ENCODE measurements around the gene CCDC3. TPM values are rescaled to one million over a fixed set of nuclear protein-coding genes. Genes with fewer than 3 reads are reported as not detected.

The CCDC3 gene
- total RNA-seq, 6 experiments from 2014 or later, result 3.6 to 10.2 (median 5.8) TPM

- Histone ChIP-seq H3K27ac (no peak overlapping the region), H3K27me3 (no peaks in the 10 kb centered on the region), H3K4me3 (no peak overlapping the region), H3K4me1 (no peaks in the 10 kb centered on the region), H3K36me3 (no peaks in the 10 kb centered on the region), H3K9me3 (no peaks in the 10 kb centered on the region)
- WGBS (ENCODE audit: insufficient coverage, low coverage, low lambda C conversion rate, missing lambda C conversion rate), result 69% methylated on average over 5 of the region's 7 CpGs
- intact Hi-C loops (cut with DNase I), result loop anchor here in 1 of 2 donors (2.0 kb wide), 1 partner anchor 120 kb away; no protein-coding TSS in a partner anchor
- ATAC-seq (no peak), DNase-seq (no peak)
- no peak for TF ChIP-seq CTCF (IDR thresholded peaks at IDR 0.05)
Observed at GRCh38 chr10:12902851-12903358, 98.6 kb downstream of the CCDC3 start.

GRCh38 chr10:12902135-12902572 lies 99.4 kb downstream of the CCDC3 start:
- no peaks in the 10 kb centered on the region for H3K36me3 ChIP-seq
- intact Hi-C loops (cut with DNase I), result loop anchor here in 1 of 2 donors (2.0 kb wide), 1 partner anchor 119 kb away; no protein-coding TSS in a partner anchor
- no peak overlapping the region for H3K4me3 ChIP-seq
- WGBS (ENCODE audit: insufficient coverage, low coverage, low lambda C conversion rate, missing lambda C conversion rate), result 0% methylated on average over 2 of the region's 2 CpGs
- H3K27me3 ChIP-seq, result no peaks in the 10 kb centered on the region
- ATAC-seq (peak; percentile 70 to 82 (median 80)), DNase-seq (peak in 2 of 3 donors; percentile 29 to 58)
- H3K27ac ChIP-seq, result no peak overlapping the region
- TF ChIP-seq CTCF (IDR thresholded peaks at IDR 0.05), result peak; percentile 69 to 88 (median 79)
- TF ChIP-seq POLR2A (IDR thresholded peaks at IDR 0.05), result no peak
- H3K9me3 ChIP-seq, result no peaks in the 10 kb centered on the region
- H3K4me1 ChIP-seq, result no peaks in the 10 kb centered on the region

DNA sequence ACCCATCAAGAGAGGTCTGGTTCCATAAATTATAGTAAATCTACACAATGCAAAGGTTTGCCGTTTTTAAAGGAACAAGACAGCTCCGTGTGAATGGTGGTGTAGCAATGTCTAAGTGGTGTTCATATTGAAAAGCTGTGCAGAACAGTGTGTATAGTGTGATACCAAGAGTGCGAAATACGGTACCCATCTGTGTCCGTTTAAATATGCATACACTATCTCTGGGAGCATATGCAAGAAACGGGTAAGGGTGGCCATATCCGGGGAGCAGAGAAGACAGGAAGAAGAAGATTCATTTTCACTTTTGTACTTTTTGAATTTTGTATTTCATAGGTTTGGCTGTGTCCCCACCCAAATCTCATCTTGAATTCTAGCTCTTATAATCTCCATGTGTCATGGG lies 102.0 kb downstream of the CCDC3 start:
- DNase-seq (no peak), ATAC-seq (no peak)
- no peaks in the 10 kb centered on the region for H3K27me3 ChIP-seq
- H3K4me1 ChIP-seq, result no peaks in the 10 kb centered on the region
- H3K9me3 ChIP-seq, result no peaks in the 10 kb centered on the region
- no peak overlapping the region for H3K27ac ChIP-seq
- H3K4me3 ChIP-seq, result no peak overlapping the region
- H3K36me3 ChIP-seq, result no peaks in the 10 kb centered on the region
- TF ChIP-seq CTCF (IDR thresholded peaks at IDR 0.05) (no peak), POLR2A (IDR thresholded peaks at IDR 0.05) (no peak)
- intact Hi-C loops (cut with DNase I), result no loop called here
- 86% methylated on average over 6 of the region's 7 CpGs for WGBS (ENCODE audit: insufficient coverage, low coverage, low lambda C conversion rate, missing lambda C conversion rate)

DNA sequence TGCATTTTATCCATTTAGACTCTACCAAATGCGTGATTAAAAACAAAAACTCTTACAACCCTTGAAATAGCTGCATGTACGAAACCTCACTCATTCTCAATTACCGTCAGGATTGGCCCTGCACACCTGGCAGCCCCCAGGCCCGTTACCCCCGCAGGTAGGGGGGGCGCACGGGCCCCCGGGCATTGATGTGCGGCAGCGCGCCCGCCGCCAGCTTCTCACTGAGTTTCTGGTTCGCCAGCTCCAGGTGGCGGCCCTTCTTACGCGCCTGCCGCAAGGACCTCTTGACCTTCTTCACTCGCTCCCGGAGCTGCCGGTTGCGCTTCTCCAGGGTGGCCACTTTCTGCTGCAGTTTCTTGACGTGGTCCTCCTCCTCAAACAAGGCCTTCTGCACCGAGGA lies 103.2 kb downstream of the CCDC3 start:
- ATAC-seq, result no peak
- Histone ChIP-seq H3K4me1 (no peaks in the 10 kb centered on the region), H3K9me3 (no peaks in the 10 kb centered on the region), H3K36me3 (no peaks in the 10 kb centered on the region), H3K4me3 (no peak overlapping the region), H3K27me3 (no peaks in the 10 kb centered on the region), H3K27ac (no peak overlapping the region)
- intact Hi-C loops (cut with DNase I), result no loop called here
- 84% methylated on average over 6 of the region's 24 CpGs for WGBS (ENCODE audit: insufficient coverage, low coverage, low lambda C conversion rate, missing lambda C conversion rate)
- DNase-seq, result no peak
- TF ChIP-seq CTCF (IDR thresholded peaks at IDR 0.05), result no peak
- TF ChIP-seq POLR2A (IDR thresholded peaks at IDR 0.05), result no peak

DNA sequence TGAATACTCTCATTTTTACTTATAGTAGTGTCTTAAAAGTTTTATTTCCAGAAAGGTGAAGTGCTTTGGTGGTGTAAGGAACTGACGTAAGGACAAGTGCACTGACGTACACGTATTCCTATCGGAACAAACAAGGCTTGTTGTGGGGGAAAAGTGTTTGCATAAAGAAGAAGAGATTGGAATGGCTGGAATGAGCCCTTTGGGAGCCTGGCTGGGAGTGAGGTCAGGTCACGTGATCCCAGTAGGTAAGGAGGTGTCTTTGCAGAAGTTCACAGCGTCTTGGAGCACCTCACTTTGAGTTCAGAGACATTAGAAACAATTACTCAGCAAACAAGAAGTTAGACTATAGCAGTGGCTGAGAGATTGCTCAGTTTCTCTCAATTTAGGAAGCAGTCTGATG lies 104.2 kb downstream of the CCDC3 start:
- TF ChIP-seq CTCF (IDR thresholded peaks at IDR 0.05) (no peak), POLR2A (IDR thresholded peaks at IDR 0.05) (no peak)
- no peaks in the 10 kb centered on the region for H3K36me3 ChIP-seq
- intact Hi-C loops (cut with DNase I), result no loop called here
- H3K4me3 ChIP-seq, result no peak overlapping the region
- ATAC-seq, result no peak
- no peaks in the 10 kb centered on the region for H3K27me3 ChIP-seq
- H3K4me1 ChIP-seq, result no peaks in the 10 kb centered on the region
- no peaks in the 10 kb centered on the region for H3K9me3 ChIP-seq
- H3K27ac ChIP-seq, result no peak overlapping the region
- no peak for DNase-seq
- 86% methylated on average over 6 of the region's 6 CpGs for WGBS (ENCODE audit: insufficient coverage, low coverage, low lambda C conversion rate, missing lambda C conversion rate)

All from right lobe of liver (tissue), 6 donors.